HepG2 (cell line): ENCODE measurements around the gene CRADD.
"Not testable (repeated sequence)": the region's sequence is repeated elsewhere in the genome, so short reads cannot be mapped to it uniquely, and the experiment has no call there.

Experiments
- NR2C2 ChIP-seq: sonication (generic); formaldehyde crosslinking; IDR thresholded peaks from 2 replicates; pipeline ENCODE4 v1.4.0; 2020; ENCODE audit warnings: missing genetic modification reagents, mild to moderate bottlenecking, moderate library complexity, borderline replicate concordance
- POLR2AphosphoS5 ChIP-seq: IDR thresholded peaks from 2 replicates; pipeline ENCODE4 v1.6.1; 2012; ENCODE audit warnings: low read depth, low read length
- ZNF33A ChIP-seq: sonication (generic); formaldehyde crosslinking; IDR thresholded peaks from 2 replicates; pipeline ENCODE4 v1.5.1; 2020; ENCODE audit warnings: missing genetic modification reagents, mild to moderate bottlenecking, moderate library complexity, borderline replicate concordance
- ZNF431 ChIP-seq: sonication (generic); formaldehyde crosslinking; IDR thresholded peaks from 2 replicates; pipeline ENCODE4 v1.9.0; 2022; ENCODE audit warnings: missing genetic modification reagents, low read depth, mild to moderate bottlenecking, borderline replicate concordance

GRCh38 chr12:93641380-93641779 lies 35.8 kb upstream of the CRADD start:
- TF ChIP-seq ZNF33A (CRISPR knock-in tag); NR2C2 (CRISPR knock-in tag); ZNF431 (CRISPR knock-in tag); POLR2AphosphoS5: not testable (repeated sequence)
